Measurements from ENCODE around the gene LRRC8C.

The LRRC8C gene

GRCh38 chr1:89732643-89733222 lies 99.8 kb downstream of the LRRC8C start:
- Histone ChIP-seq H3K9me2 (replicated peaks; ENCODE audit: insufficient read depth, low read length) (no peaks in the 10 kb centered on the region), H3K79me2 (ENCODE audit: insufficient read depth, low read length) (no peaks in the 10 kb centered on the region), H3K27ac (ENCODE audit: low read depth, low read length) (no peak overlapping the region), H3K9ac (ENCODE audit: low read length) (no peak overlapping the region), H4K20me1 (ENCODE audit: low read depth, low read length) (no peaks in the 10 kb centered on the region), H3K4me3 (ENCODE audit: insufficient read depth, low read length, poor library complexity, severe bottlenecking) (no peak overlapping the region), H3K4me2 (ENCODE audit: low read depth, low read length, poor library complexity, severe bottlenecking) (no peak overlapping the region), H3K9me3 (ENCODE audit: insufficient read depth, low read length) (no peaks in the 10 kb centered on the region), H2AFZ (ENCODE audit: low read depth, low read length, severe bottlenecking) (no peak overlapping the region), H3F3A (ENCODE audit: insufficient read depth) (no peaks in the 10 kb centered on the region), H3K27me3 (ENCODE audit: low read length) (no peaks in the 10 kb centered on the region), H3K36me3 (ENCODE audit: low read length) (no peaks in the 10 kb centered on the region)
- TF ChIP-seq CTCF (IDR thresholded peaks at IDR 0.05; ENCODE audit: insufficient read depth, low read length, poor library complexity, severe bottlenecking) (no peak), EZH2phosphoT487 (conservative IDR thresholded peaks at IDR 0.05; ENCODE audit: low read length) (no peak)

- Histone ChIP-seq H3K9ac (ENCODE audit: low read length) (no peak overlapping the region), H3K27me3 (ENCODE audit: low read length) (no peaks in the 10 kb centered on the region), H3K79me2 (ENCODE audit: insufficient read depth, low read length) (no peaks in the 10 kb centered on the region), H2AFZ (ENCODE audit: low read depth, low read length, severe bottlenecking) (no peak overlapping the region), H3K4me2 (ENCODE audit: low read depth, low read length, poor library complexity, severe bottlenecking) (no peak overlapping the region), H3K27ac (ENCODE audit: low read depth, low read length) (no peak overlapping the region), H3K9me2 (replicated peaks; ENCODE audit: insufficient read depth, low read length) (no peaks in the 10 kb centered on the region), H3K9me3 (ENCODE audit: insufficient read depth, low read length) (no peaks in the 10 kb centered on the region), H4K20me1 (ENCODE audit: low read depth, low read length) (no peaks in the 10 kb centered on the region), H3F3A (ENCODE audit: insufficient read depth) (no peaks in the 10 kb centered on the region), H3K36me3 (ENCODE audit: low read length) (no peaks in the 10 kb centered on the region), H3K4me3 (ENCODE audit: insufficient read depth, low read length, poor library complexity, severe bottlenecking) (no peak overlapping the region)
- no peak for TF ChIP-seq CTCF (IDR thresholded peaks at IDR 0.05; ENCODE audit: insufficient read depth, low read length, poor library complexity, severe bottlenecking)
- TF ChIP-seq EZH2phosphoT487 (conservative IDR thresholded peaks at IDR 0.05; ENCODE audit: low read length), result no peak
Observed at GRCh38 chr1:89733748-89734147, 100.8 kb downstream of the LRRC8C start.

GRCh38 chr1:89734442-89734841 lies 101.5 kb downstream of the LRRC8C start:
- no peaks in the 10 kb centered on the region for H3K36me3 ChIP-seq (ENCODE audit: low read length)
- no peak overlapping the region for H3K4me3 ChIP-seq (ENCODE audit: insufficient read depth, low read length, poor library complexity, severe bottlenecking)
- no peak overlapping the region for H2AFZ ChIP-seq (ENCODE audit: low read depth, low read length, severe bottlenecking)
- TF ChIP-seq EZH2phosphoT487 (conservative IDR thresholded peaks at IDR 0.05; ENCODE audit: low read length) (no peak), CTCF (IDR thresholded peaks at IDR 0.05; ENCODE audit: insufficient read depth, low read length, poor library complexity, severe bottlenecking) (no peak)
- no peaks in the 10 kb centered on the region for H3K79me2 ChIP-seq (ENCODE audit: insufficient read depth, low read length)
- H3K9me3 ChIP-seq (ENCODE audit: insufficient read depth, low read length), result no peaks in the 10 kb centered on the region
- no peaks in the 10 kb centered on the region for H4K20me1 ChIP-seq (ENCODE audit: low read depth, low read length)
- no peak overlapping the region for H3K27ac ChIP-seq (ENCODE audit: low read depth, low read length)
- no peaks in the 10 kb centered on the region for H3K27me3 ChIP-seq (ENCODE audit: low read length)
- no peaks in the 10 kb centered on the region for H3K9me2 ChIP-seq (replicated peaks; ENCODE audit: insufficient read depth, low read length)
- no peak overlapping the region for H3K4me2 ChIP-seq (ENCODE audit: low read depth, low read length, poor library complexity, severe bottlenecking)
- no peaks in the 10 kb centered on the region for H3F3A ChIP-seq (ENCODE audit: insufficient read depth)
- no peak overlapping the region for H3K9ac ChIP-seq (ENCODE audit: low read length)
